ENCODE data around the gene ZNF665.
A peak's percentile ranks its signal among the peaks of the same experiment; 100 is the strongest.
"Not testable (repeated sequence)": the region's sequence is repeated elsewhere in the genome, so short reads cannot be mapped to it uniquely, and the experiment has no call there.

Gene ZNF665

DNA sequence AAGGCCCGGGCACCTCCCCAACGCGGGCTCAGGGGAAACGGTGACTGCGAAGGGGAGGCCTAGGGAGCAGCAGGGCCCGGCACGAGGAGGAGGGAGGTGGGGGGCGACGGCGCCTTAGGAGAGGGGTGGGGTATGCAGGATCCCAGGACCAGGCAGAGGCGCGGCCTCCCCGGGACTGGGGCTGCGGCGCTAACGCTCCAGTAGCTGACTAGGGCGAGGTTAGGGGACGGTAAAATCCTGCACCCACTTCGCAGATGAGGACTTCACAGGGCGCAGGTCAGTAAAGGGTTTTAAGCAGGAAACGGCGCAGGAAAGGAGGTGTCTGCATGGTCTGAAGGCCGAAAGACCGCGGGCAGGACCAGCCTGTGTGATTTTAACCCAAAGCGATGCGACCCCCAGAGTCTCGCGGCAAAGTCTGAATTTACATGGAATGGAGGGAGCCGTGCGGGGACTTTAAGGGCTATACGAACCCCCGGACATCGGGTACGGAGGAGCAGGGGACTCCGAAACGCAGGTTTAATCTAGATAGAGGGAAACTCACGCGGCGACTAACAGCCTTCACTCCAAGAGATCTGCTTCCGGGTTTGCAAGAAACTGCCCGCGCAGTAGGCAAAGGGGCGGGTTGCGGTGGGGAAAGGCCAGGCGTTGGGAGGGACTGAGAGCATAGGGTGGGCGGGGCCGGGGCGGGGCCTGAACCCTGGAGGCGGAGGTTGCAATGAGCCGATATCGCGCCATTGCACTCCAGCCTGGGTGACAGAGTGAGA lies at the start of gene ZNF665:
Gene ZNF665 (minus strand): TSS at position 588 of the 764 bp plus-strand sequence. CDS start 10,460 bp downstream, outside the sequence.
- TF ChIP-seq POLR2A (IDR thresholded peaks at IDR 0.05; ENCODE audit: low read depth, low read length), result peak; percentile 52; the same call in 1 of the 2 replicates
- FAIRE-seq (no peak), DNase-seq (ENCODE audit: insufficient read length, low spot score) (peak; percentile 69)

GRCh38 chr19:53237114-53237777 lies 44.1 kb upstream of the ZNF665 start:
- no peak for TF ChIP-seq POLR2A (IDR thresholded peaks at IDR 0.05; ENCODE audit: low read depth, low read length)
- no peak for FAIRE-seq
- no peak for DNase-seq (ENCODE audit: insufficient read length, low spot score)

GRCh38 chr19:53224606-53225005 lies 31.4 kb upstream of the ZNF665 start:
- no peak for TF ChIP-seq POLR2A (IDR thresholded peaks at IDR 0.05; ENCODE audit: low read depth, low read length)
- FAIRE-seq (no peak), DNase-seq (ENCODE audit: insufficient read length, low spot score) (no peak)

GRCh38 chr19:53222716-53223115 lies 29.6 kb upstream of the ZNF665 start:
- not testable (repeated sequence) for FAIRE-seq; DNase-seq (ENCODE audit: insufficient read length, low spot score)

DNA sequence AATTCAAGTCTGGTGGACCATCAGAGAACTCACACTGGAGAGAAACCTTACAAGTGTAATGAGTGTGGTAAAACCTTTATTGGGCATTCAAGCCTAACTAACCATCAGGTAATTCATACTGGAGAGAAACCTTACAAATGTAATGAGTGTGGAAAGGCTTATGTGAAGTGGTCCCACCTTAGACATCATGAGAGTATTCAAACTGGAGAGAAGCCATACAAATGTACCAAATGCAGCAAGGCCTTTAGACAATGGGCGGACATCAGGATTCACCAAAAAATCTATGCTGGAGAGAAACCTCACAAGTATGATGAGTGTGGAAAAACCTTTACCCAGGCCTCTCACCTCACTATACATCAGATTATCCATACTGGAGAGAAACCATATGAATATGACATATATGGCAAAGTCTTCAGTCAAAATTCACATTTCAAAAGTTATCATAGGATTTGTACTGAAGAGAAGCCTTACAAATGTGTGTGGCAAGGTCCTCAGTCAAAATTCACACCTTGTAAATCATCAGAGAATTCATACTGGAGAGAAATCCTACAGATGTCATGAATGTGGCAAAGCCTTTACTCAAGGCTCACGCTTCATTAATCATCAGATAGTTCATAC lies 19.7 kb upstream of the ZNF665 start:
- no peak for TF ChIP-seq POLR2A (IDR thresholded peaks at IDR 0.05; ENCODE audit: low read depth, low read length)
- FAIRE-seq (no peak), DNase-seq (ENCODE audit: insufficient read length, low spot score) (no peak)

GRCh38 chr19:53211554-53211953 lies 18.4 kb upstream of the ZNF665 start:
- not testable (repeated sequence) for DNase-seq (ENCODE audit: insufficient read length, low spot score); FAIRE-seq

DNA sequence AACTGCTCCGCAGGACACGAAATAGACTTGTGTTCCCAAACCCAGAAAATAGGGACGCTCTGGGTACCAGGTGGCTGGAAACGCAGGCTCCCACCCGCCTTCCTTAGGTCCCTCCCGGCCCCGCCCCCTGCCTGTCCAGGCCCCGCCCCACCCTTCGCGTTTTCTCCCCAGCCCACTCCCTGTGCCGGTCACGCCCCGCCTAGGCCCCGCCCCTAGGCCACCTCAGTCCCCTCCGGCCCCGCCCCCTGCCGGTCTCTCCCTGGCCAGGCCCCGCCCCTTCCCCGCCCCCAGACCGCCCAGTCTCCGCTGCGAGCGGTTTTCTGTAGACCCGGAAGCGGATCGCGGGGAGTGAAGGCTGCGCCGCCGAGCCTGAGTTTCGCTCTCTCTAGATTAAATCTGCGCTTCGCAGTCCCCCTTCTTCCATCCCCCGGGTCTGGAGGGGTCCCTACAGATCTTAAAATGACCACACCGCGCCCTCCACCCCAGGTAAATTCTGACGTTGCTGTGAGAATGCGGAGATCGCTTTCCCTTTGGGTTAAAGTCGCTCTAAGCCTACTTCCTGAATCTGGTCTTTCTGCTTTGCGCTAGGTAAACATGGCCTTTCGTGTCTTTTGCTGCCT lies 3.7 kb upstream of the ZNF665 start:
- FAIRE-seq, result no peak
- peak; percentile 80 for DNase-seq (ENCODE audit: insufficient read length, low spot score)
- peak; percentile 40; the same call in 1 of the 2 replicates for TF ChIP-seq POLR2A (IDR thresholded peaks at IDR 0.05; ENCODE audit: low read depth, low read length)

DNA sequence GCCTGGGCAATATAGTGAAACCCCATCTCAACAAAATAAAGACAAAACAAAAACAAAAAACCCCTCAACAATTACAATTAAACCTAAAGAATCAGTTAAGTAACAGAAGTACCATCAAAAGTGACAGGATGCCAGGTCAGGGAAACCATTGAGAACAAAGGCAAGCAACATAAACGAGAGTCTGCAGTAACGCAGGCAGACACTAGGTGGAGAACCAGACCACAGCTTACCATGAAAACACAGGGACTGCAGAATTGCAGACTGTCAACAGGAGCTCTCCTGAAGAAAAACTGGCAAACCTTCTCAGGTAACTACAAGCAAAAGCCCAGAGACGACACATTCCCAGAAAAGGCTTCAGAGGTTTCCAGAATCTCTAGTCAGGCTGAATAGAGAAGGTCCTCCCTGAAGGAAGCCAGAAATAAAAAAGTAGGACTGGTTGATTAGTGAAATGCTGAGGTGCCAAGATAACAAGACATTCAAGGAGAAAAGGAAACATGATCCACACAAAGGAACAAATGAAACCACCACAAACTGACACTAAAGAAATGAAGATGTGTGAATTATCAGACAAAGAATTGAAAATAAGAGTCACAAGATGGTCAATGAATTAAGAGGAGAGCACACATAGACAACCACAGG lies 2.2 kb upstream of the ZNF665 start:
- TF ChIP-seq POLR2A (IDR thresholded peaks at IDR 0.05; ENCODE audit: low read depth, low read length), result no peak
- FAIRE-seq, result peak; percentile 83
- DNase-seq (ENCODE audit: insufficient read length, low spot score), result peak; percentile 73

DNA sequence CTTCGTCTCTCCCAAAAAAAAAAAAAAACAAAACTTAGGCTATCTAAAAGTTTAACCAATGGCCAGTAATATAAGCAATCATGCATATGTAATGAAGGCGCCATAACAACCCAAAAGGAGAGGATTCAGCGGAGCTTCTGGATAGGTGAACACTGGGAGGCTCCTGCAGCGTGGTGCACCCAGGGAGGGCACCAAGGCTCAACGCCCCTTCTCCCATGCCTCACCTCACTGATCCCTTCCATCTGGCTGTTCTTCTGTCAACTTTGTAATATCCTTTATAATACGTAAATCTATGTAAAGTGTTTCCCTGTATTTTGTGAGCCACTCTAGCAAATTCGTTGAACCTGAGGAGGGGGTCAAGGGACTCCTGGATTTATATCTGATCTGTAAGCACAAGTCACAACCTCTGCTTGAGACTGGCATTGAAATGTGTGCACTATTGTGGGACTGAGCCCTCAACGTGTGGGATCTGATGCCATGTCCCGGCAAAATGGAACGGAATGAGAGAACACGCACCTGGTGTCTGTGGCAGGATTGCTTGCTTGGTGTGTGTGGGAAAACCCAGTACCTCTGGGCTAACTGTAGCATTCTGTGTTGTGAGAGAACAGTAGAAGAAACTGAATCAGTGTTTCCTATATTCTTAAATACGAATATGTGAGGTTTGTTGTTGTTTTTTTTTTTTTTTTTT lies 521 bp upstream of the ZNF665 start:
- no peak for DNase-seq (ENCODE audit: insufficient read length, low spot score)
- TF ChIP-seq POLR2A (IDR thresholded peaks at IDR 0.05; ENCODE audit: low read depth, low read length), result no peak
- FAIRE-seq, result no peak

GRCh38 chr19:53190253-53190652 lies 2.9 kb downstream of the ZNF665 start:
- no peak for TF ChIP-seq POLR2A (IDR thresholded peaks at IDR 0.05; ENCODE audit: low read depth, low read length)
- DNase-seq (ENCODE audit: insufficient read length, low spot score) (no peak), FAIRE-seq (no peak)

DNA sequence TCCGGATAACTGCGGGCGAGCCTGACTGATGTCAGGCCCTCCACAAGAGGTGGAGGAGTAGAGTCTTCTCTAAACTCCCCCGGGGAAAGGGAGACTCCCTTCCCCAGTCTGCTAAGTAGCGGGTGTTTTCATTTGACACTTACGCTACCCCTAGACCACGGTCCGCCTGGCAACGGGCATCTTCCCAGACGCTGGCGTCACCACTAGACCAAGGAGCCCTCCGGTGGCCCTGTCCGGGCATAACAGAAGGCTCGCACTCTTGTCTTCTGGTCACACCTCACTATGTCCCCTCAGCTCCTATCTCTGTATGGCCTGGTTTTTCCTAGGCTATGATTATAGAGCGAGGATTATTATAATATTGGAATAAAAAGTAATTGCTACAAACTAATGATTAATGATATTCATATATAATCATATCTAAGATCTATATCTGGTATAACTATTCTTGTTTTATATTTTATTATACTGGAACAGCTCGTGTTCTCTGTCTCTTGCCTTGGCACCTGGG lies 3.4 kb downstream of the ZNF665 start:
- FAIRE-seq, result not testable (repeated sequence)

DNA sequence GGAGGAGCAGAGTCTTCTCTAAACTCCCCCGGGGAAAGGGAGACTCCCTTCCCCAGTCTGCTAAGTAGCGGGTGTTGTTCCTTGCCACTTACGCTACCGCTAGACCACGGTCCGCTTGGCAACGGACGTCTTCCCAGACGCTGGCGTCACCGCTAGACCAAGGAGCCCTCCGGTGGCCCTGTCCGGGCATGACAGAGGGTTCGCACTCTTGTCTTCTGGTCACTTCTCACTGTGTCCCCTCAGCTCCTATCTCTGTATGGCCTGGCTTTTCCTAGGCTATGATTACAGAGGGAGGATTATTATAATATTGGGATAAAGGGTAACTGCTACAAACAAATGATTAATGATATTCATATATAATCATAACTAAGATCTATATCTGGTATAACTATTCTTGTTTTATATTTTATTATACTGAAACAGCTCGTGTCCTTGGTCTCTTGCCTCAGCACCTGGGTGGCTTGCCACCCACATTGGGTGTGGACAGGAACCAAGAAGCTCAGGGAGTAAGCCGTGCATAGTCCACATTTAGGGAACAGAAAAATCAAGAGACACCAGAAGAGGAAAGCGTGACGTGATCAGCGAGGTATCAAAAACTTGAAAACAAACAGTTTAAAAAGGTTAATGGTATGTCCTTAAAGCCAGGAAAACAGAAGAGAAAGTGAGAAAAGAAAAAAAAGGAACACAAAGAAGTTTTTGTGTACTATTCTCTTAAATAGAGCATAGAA lies 7.8 kb downstream of the ZNF665 start:
- DNase-seq (ENCODE audit: insufficient read length, low spot score); FAIRE-seq: not testable (repeated sequence)

More for the DNA sequence above, 3.4 kb downstream of the ZNF665 start:
- not testable (repeated sequence) for DNase-seq (ENCODE audit: insufficient read length, low spot score)

Measured in H54 (cell line).